GM21786 (cell line): ENCODE results near the gene MRPL47.
A peak's percentile ranks its signal among the peaks of the same experiment; 100 is the strongest.

Experiments
- ATAC-seq: cut with Tn5 transposase; IDR thresholded peaks from one replicate; pipeline ENCODE4 v1.9.1; 2021; ENCODE audit not compliant: unreplicated experiment

The MRPL47 gene

GRCh38 chr3:179599531-179599930, 4.9 kb downstream of the MRPL47 start:
- no peak for ATAC-seq

GRCh38 chr3:179591313-179591712, 13.1 kb downstream of the MRPL47 start:
- no peak for ATAC-seq

- ATAC-seq, result no peak
These were observed 13.8 kb downstream of the MRPL47 start for GRCh38 chr3:179590669-179591068.

- ATAC-seq, result no peak
These were observed 15.3 kb downstream of the MRPL47 start for GRCh38 chr3:179589143-179589542.

GRCh38 chr3:179580992-179581391, 23.4 kb downstream of the MRPL47 start:
- no peak for ATAC-seq

GRCh38 chr3:179565496-179565895, 38.9 kb downstream of the MRPL47 start:
- no peak for ATAC-seq

- peak; percentile 42 for ATAC-seq
These were observed 41.1 kb downstream of the MRPL47 start for GRCh38 chr3:179563271-179563783.

GRCh38 chr3:179562591-179563270, 41.7 kb downstream of the MRPL47 start, which contains the start of gene ACTL6A:
TSS of gene ACTL6A (plus strand) at chr3:179562926. CDS start at chr3:179563093, 167 bp downstream.
- ATAC-seq, result peak; percentile 94

GRCh38 chr3:179560791-179561190, 43.6 kb downstream of the MRPL47 start:
- no peak for ATAC-seq

- ATAC-seq, result no peak
These were observed 45.6 kb downstream of the MRPL47 start for GRCh38 chr3:179558742-179559364.

GRCh38 chr3:179551349-179552105, 52.9 kb downstream of the MRPL47 start:
- ATAC-seq, result no peak

GRCh38 chr3:179546814-179547241, 57.6 kb downstream of the MRPL47 start:
- ATAC-seq, result no peak

GRCh38 chr3:179544981-179545645, 59.3 kb downstream of the MRPL47 start:
- no peak for ATAC-seq

GRCh38 chr3:179542375-179542774, 62.1 kb downstream of the MRPL47 start:
- no peak for ATAC-seq

- no peak for ATAC-seq
These were observed 62.8 kb downstream of the MRPL47 start for GRCh38 chr3:179541596-179541995.

- no peak for ATAC-seq
These were observed 63.3 kb downstream of the MRPL47 start for GRCh38 chr3:179541094-179541493.
